GM21529 (cell line): ENCODE data around the gene USP34.
"Not testable (repeated sequence)": the region's sequence is repeated elsewhere in the genome, so short reads cannot be mapped to it uniquely, and the experiment has no call there.

Experiments
- ATAC-seq: cut with Tn5 transposase; IDR thresholded peaks from one replicate; pipeline ENCODE4 v1.9.1; 2021; ENCODE audit not compliant: unreplicated experiment

USP34 gene

GRCh38 chr2:61194646-61195045, 276.2 kb downstream of the USP34 start:
- not testable (repeated sequence) for ATAC-seq

GRCh38 chr2:61193670-61194561, 277.0 kb downstream of the USP34 start:
- ATAC-seq, result no peak

GRCh38 chr2:61187085-61187484, 283.8 kb downstream of the USP34 start:
- no peak for ATAC-seq

DNA sequence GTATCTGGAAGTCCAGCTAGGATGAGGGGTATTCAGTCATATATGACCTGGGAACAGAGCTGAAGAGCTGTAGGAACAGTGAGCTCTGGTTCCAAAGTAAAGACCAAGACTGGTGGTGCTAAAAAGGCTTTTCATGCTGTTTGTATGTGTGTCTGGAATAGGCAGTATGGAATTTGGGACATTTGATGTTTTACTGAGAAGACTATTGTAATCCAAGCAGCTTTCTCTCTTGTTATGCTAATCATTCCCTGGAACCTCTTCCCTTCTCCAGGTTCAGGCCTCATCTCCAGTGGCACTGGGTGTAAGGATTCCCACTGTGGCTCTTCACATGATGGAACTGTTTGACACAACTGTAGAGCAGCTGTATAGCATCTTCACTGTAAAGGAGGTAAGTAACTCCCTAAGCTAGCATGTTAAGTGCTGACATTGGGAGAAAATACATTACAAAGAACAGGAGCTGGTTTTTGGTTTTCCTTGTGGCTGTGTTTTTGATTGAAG, 285.6 kb downstream of the USP34 start:
- no peak for ATAC-seq

DNA sequence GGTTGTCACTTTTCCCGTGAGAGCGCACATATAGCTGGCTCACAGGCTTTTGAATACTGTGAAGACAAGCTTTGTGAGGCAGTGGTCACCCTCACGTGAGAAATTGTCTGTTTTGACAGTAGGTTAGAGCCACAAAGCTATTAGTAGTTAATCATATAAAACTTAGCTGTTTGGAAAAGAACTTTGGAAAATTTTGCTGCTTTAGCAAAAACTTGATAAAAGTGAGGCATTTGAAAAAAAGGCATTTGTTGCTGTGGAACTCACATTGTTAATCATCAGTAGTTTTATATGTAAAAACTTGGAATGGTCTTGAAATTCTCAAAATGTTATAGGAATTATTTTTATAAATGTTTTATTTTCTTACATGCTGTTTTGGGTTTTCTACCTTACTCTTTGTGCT, 286.6 kb downstream of the USP34 start:
- no peak for ATAC-seq

- ATAC-seq, result no peak
Observed at GRCh38 chr2:61183795-61184194, 287.1 kb downstream of the USP34 start.

- ATAC-seq, result no peak
Observed at GRCh38 chr2:61182059-61182383, 288.9 kb downstream of the USP34 start.

- ATAC-seq, result no peak
Observed at GRCh38 chr2:61181382-61182058, 289.4 kb downstream of the USP34 start.

DNA sequence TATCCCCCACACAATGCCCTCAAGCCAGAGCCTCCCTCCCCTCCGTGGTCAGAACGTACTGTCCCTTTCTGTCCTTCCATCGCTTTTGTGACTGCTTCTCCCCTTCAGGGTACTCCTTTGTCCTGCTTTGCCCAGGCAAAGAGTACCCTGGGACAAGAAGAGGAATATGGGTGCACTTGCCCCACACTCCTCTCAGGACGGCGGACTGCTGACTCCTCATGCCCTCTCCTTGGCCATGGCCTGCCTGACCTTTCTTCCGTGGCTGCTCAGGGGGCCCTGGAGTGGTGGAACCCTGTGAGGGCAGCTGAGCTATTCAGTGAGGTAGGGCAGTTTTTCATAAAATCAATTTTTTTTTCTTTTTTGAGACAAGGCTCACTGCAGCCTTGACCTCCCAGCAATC, 290.2 kb downstream of the USP34 start:
- no peak for ATAC-seq

GRCh38 chr2:61179701-61180639, 290.9 kb downstream of the USP34 start:
- ATAC-seq, result no peak

- no peak for ATAC-seq
Observed at GRCh38 chr2:61178603-61179545, 292.0 kb downstream of the USP34 start.

DNA sequence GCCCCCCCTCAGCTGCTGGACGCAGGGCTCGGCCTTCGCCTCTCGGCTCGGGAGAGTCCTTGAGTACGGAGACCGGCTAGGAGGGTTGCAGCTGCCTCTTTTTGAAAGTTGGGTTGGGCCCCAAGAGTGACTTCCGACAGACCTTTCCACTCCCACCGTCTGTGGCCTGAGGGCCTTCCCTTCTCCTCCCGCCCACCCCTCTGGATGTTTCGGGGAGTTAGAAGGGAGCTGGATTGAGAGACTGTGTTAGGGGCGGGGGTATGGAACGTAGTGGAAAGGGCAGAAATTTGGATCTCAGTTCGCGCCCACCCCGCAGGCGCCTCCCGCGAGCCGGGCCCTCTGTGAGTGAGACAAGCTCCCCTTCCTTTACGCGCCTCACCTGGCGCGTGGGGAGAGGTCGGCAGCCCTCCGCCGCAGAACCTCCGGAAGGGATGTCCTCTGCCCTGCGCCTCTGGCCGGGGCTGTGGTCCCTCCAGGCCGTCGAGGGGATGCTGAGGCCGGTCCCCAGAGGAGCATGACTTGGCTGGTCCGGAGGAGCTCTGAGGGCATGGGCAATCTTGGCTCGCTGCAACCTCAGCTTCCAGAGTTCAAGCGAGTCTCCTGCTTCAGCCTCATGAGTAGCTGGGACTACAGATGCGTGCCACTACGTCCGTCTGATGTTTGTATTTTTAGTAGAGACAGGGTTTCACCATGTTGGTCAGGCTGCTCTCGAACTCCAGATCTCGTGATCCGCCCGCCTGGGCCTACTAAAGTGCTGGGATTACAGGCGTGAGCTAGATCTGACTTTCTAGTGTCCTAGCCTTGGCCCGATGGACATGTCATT, 292.9 kb downstream of the USP34 start:
- ATAC-seq, result peak; percentile 34

DNA sequence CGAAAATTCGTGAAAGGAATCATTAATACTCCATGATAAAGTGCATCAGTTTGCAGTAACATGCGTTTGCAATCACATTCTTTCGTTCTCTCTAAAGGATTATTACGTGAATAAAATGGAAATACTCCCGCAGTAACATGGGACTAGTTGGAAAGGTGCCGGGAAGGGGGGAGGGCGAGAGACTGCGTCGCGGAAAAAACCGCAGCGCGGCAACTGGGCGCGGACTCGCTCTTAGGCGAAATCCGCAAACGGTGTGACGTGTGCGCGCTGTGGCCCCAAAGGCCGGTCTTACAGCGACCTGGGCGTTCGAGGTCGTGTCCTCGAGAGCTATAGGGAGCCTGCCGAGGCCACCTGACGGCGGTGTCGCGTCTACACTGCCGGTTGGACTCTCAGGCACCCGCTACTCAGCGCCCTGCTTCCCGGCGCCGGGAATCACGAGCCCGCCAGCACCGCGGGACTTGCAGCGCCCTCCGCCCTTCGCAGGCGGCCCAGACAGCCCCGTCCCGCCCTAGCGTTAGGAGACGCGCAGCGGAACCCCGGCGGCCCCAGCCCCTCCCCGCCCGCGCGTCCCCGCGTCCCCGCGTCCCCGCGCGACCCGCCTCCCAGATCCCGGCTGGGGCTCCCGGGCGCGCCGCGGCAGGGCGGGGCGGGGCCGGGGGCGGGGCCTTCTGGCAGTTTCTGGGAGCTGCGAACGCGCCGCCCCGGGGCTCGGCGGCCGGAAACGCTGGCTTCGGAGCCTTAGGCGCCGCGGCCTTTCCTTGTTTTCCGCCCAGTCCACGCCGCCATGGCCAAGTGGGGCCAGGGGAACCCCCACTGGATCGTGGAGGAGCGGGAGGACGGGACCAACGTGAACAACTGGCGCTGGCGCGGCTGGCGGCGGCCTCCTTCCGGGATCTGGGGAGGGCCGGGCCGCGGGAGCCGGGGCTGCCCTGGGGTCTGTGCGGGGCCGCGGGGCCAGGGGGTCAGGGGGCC, 293.8 kb downstream of the USP34 start:
- ATAC-seq, result peak; percentile 74

- ATAC-seq, result no peak
Observed at GRCh38 chr2:61175036-61175435, 295.9 kb downstream of the USP34 start.

DNA sequence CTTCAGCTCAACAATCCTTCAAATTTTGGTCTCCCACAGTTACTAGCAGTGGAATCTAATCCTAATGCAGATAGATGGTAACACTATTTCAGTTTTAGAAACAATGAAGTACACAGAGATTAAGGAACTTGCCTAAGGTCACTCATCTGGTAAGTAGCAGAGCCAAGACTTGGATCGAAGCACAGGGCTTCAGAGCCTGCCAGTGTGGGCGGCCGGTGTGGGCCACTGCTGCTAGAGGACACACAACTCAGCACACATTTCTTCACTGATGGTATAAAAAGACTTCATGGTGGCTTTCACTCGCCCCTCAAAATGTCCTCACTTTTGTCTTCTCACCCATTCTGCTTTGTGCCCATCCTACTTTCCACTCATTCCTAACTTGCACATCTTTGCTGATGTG, 297.8 kb downstream of the USP34 start:
- ATAC-seq, result no peak

GRCh38 chr2:61172671-61173070, 298.2 kb downstream of the USP34 start:
- no peak for ATAC-seq

- no peak for ATAC-seq
Observed at GRCh38 chr2:61167579-61167978, 303.3 kb downstream of the USP34 start.

- no peak for ATAC-seq
Observed at GRCh38 chr2:61165946-61166345, 304.9 kb downstream of the USP34 start.
